Adrenal gland (tissue), 5 donors: Measurements from ENCODE around the gene ANKS1B.

Experiments used
- CTCF ChIP-seq, 6 experiments: fragments of 450-650 bp in 4 of 6; fragments of 200-600 bp in 2 of 6; sonication (generic) in 1 of 6; IDR thresholded peaks; 1 replicate in 5 of 6; 2 replicates in 1 of 6; pipeline versions ENCODE4 v1.5.1 to v1.8.0; 2016 to 2021; ENCODE audit warnings: antibody characterized with exemption in 6 of 6, mild to moderate bottlenecking in 2 of 6, moderate library complexity in 1 of 6
- POLR2A ChIP-seq, 2 donors: fragments of 450-650 bp; IDR thresholded peaks; one replicate each; pipeline ENCODE4 v1.6.1; 2017; ENCODE audit warnings: antibody characterized with exemption in 2 of 2, mild to moderate bottlenecking in 2 of 2, moderate library complexity in 1 of 2
- donor health status: DM: no; HTN: no; CAD: no.

- no peak for TF ChIP-seq CTCF (IDR thresholded peaks at IDR 0.05)
- TF ChIP-seq POLR2A (IDR thresholded peaks at IDR 0.05) = no peak
Measured at GRCh38 chr12:98808243-98808875, 1176.4 kb downstream of the ANKS1B start.
